GM23248 (cell line): Measurements from ENCODE around the gene INHBE. TPM values are rescaled to one million over a fixed set of nuclear protein-coding genes. Genes with fewer than 3 reads are reported as not detected.
"Not testable (repeated sequence)": the region's sequence is repeated elsewhere in the genome, so short reads cannot be mapped to it uniquely, and the experiment has no call there.

ENCODE experiments used
- DNase-seq: peaks from one replicate; pipeline ENCODE4 v3.0.0-alpha.2; 2015
- H2AFZ ChIP-seq: fragments of 200-600 bp; sonication (generic); 2 replicates; pipeline ENCODE4 v1.6.1; 2016; ENCODE audit warnings: antibody characterized with exemption
- H3F3A ChIP-seq: fragments of 200-600 bp; sonication (generic); 2 replicates; pipeline ENCODE4 v1.6.1; 2016; ENCODE audit warnings: mild to moderate bottlenecking, antibody characterized with exemption, mixed run types; ENCODE audit not compliant: insufficient read depth
- H3K27ac ChIP-seq: fragments of 200-600 bp; sonication (generic); 2 replicates; pipeline ENCODE4 v1.5.1; 2016; ENCODE audit warnings: mild to moderate bottlenecking
- H3K27me3 ChIP-seq: fragments of 200-600 bp; sonication (generic); replicated peaks from 2 replicates; pipeline ENCODE4 v1.6.1; 2016; ENCODE audit warnings: mild to moderate bottlenecking; ENCODE audit not compliant: insufficient read depth
- H3K36me3 ChIP-seq: fragments of 200-600 bp; sonication (generic); 2 replicates; pipeline ENCODE4 v1.6.1; 2016; ENCODE audit warnings: low read depth, mild to moderate bottlenecking
- H3K4me1 ChIP-seq: fragments of 200-600 bp; sonication (generic); 2 replicates; pipeline ENCODE4 v1.6.1; 2016; ENCODE audit warnings: mild to moderate bottlenecking; ENCODE audit not compliant: insufficient read depth
- H3K4me2 ChIP-seq: fragments of 200-600 bp; sonication (generic); one replicate; pipeline ENCODE4 v1.6.1; 2016; ENCODE audit warnings: mild to moderate bottlenecking; ENCODE audit not compliant: unreplicated experiment
- H3K4me3 ChIP-seq: fragments of 200-600 bp; sonication (generic); 2 replicates; pipeline ENCODE4 v1.5.1; 2016; ENCODE audit warnings: mild to moderate bottlenecking
- H3K79me2 ChIP-seq: fragments of 200-600 bp; sonication (generic); 2 replicates; pipeline ENCODE4 v1.6.1; 2016; ENCODE audit warnings: mild to moderate bottlenecking; ENCODE audit not compliant: insufficient read depth
- H3K9ac ChIP-seq: fragments of 200-600 bp; sonication (generic); 2 replicates; pipeline ENCODE4 v1.6.1; 2016; ENCODE audit warnings: mild to moderate bottlenecking
- H3K9me2 ChIP-seq: fragments of 200-600 bp; sonication (generic); 2 replicates; pipeline ENCODE4 v1.6.1; 2016; ENCODE audit warnings: mixed run types, mild to moderate bottlenecking, moderate library complexity; ENCODE audit not compliant: insufficient read depth
- H3K9me3 ChIP-seq: fragments of 200-600 bp; sonication (generic); one replicate; pipeline ENCODE4 v1.6.1; 2017; ENCODE audit warnings: low read depth
- H4K20me1 ChIP-seq: fragments of 200-600 bp; sonication (generic); 2 replicates; pipeline ENCODE4 v1.6.0; 2016; ENCODE audit not compliant: insufficient read depth
- EZH2 ChIP-seq: fragments of 200-600 bp; sonication (generic); IDR thresholded peaks from 2 replicates; pipeline ENCODE4 v1.6.1; 2018; ENCODE audit warnings: antibody characterized with exemption, mild to moderate bottlenecking; ENCODE audit not compliant: insufficient read depth, poor library complexity, severe bottlenecking
- EZH2phosphoT487 ChIP-seq: fragments of 200-600 bp; sonication (generic); IDR thresholded peaks from 2 replicates; pipeline ENCODE4 v1.6.1; 2018; ENCODE audit warnings: antibody characterized with exemption, moderate library complexity, mild to moderate bottlenecking, low read depth; ENCODE audit not compliant: insufficient read depth
- WGBS, 2 experiments: methylation state at CpG; one replicate each; pipeline ENCODE4 v1.1.6; 2015 to 2017; ENCODE audit warnings: low lambda C conversion rate in 2 of 2, low coverage in 1 of 2; ENCODE audit errors: missing lambda C conversion rate in 2 of 2; 5-methylcytosine and 5-hydroxymethylcytosine counted together
- in situ Hi-C: fragments of 300-500 bp; cut with MboI; formaldehyde crosslinking; loops from 2 replicates; pipeline ENCODE4 v1.15.0; 2020
- polyA plus RNA-seq: library from polyadenylated mRNA; unstranded; fragments of >200 nt; fragmentation: Nextera tagmentation; extraction: Ambion mirVana; gene quantifications from 2 replicates; pipeline ENCODE4 v1.2.1, GENCODE V29; 2016
- total RNA-seq: library from RNA; depleted of rRNA; stranded (reverse); fragments of >200 nt; shearing (Covaris generic); gene quantifications from 2 replicates; pipeline ENCODE4 v1.2.3, GENCODE V29; 2014

Gene INHBE
- total and polyA plus RNA-seq, 2 experiments from 2014 or later: 0.24 to 0.65 TPM

DNA sequence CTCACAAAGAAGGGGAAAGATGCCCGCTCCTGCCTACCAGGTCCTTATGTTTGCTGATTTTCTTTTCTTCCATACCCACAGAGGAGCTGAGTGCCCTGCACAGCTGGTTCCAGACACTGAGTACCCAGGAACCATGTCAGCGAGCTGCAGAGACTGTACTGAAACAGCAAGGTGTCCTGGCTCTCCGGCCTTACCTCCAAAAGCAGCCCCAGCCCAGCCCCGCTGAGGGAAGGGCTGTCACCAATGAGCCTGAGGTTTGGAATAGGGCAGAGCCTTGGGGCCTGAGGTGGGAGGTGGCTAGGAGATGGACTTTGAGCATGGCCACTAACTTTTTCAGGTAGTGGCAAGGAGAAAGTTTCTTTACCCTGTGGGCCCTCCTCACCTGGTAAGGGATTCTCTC lies 35.0 kb downstream of the INHBE start:
- H3K9ac ChIP-seq: no peak overlapping the region
- 96 to 97% methylated on average over 4 of the region's 4 CpGs for WGBS, 2 experiments
- TF ChIP-seq EZH2: no peak
- TF ChIP-seq EZH2phosphoT487: no peak
- H3F3A ChIP-seq: 0 out of 2 replicates have a peak, but pooled peaks cover 3% of the 10 kb centered on the region
- peaks cover 40% of the 10 kb centered on the region for H3K36me3 ChIP-seq
- H3K27me3 ChIP-seq: no peaks in the 10 kb centered on the region
- H4K20me1 ChIP-seq: no peaks in the 10 kb centered on the region
- peaks cover 4% of the 10 kb centered on the region for H3K4me1 ChIP-seq
- H2AFZ ChIP-seq: no peak overlapping the region
- no peak for DNase-seq
- H3K27ac ChIP-seq: no peak overlapping the region
- no peaks in the 10 kb centered on the region for H3K9me3 ChIP-seq
- H3K79me2 ChIP-seq: peaks cover 49% of the 10 kb centered on the region
- in situ Hi-C loops: no loop called here
- no peaks in the 10 kb centered on the region for H3K9me2 ChIP-seq
- no peak overlapping the region for H3K4me3 ChIP-seq
- H3K4me2 ChIP-seq: no peak overlapping the region

DNA sequence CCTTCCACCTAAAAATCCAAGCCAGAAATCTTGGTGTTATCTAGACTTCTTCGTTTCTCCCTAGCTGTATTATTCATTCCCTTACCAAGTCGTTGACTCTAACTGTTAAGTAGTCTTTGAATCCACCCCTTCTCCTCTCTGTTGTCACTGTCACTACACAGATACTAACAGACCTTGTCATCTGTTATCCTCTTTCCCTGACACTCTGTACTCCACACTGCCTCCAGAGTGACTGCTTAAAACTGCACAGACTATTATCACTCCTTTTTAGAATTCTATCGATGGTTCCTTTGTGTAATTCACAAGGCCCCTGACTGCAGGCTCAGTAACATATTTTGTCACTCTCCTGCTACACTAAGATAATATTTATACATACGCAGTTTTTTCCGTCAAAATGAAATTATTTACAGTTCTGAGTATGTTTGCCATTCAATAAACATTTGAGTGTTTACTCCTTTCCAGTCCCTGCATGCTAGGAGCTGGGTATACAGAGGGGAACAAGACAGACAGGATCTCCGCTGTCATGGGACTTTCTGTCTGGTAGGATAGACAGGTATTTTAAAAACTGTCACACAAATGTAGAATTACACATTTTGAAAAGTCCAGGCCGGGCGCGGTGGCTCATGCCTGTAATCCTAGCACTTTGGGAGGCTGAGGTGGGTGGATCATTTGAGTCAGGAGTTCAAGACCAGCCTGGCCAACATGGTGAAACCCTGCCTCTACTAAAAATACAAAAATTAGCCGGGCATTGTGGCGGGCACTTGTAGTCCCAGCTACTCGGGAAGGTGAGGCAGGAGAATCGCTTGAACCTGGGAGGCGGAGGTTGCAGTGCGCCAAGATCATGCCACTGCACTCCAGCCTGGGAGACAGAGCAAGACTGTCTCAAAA lies 36.5 kb downstream of the INHBE start:
- TF ChIP-seq EZH2: no peak
- no peak for TF ChIP-seq EZH2phosphoT487
- Histone ChIP-seq H2AFZ (no peak overlapping the region), H3K79me2 (peaks cover 59% of the 10 kb centered on the region), H3K4me3 (no peak overlapping the region), H3K36me3 (peaks cover 49% of the 10 kb centered on the region), H3K9me3 (no peaks in the 10 kb centered on the region), H3K4me2 (no peak overlapping the region), H3K9ac (no peak overlapping the region), H3K27ac (no peak overlapping the region), H3F3A (0 out of 2 replicates have a peak, but pooled peaks cover 3% of the 10 kb centered on the region), H3K4me1 (peaks cover 4% of the 10 kb centered on the region), H4K20me1 (no peaks in the 10 kb centered on the region), H3K9me2 (no peaks in the 10 kb centered on the region), H3K27me3 (no peaks in the 10 kb centered on the region)
- 86 to 89% methylated on average over 15 of the region's 15 CpGs for WGBS, 2 experiments
- DNase-seq: peak; percentile 26
- in situ Hi-C loops: no loop called here

DNA sequence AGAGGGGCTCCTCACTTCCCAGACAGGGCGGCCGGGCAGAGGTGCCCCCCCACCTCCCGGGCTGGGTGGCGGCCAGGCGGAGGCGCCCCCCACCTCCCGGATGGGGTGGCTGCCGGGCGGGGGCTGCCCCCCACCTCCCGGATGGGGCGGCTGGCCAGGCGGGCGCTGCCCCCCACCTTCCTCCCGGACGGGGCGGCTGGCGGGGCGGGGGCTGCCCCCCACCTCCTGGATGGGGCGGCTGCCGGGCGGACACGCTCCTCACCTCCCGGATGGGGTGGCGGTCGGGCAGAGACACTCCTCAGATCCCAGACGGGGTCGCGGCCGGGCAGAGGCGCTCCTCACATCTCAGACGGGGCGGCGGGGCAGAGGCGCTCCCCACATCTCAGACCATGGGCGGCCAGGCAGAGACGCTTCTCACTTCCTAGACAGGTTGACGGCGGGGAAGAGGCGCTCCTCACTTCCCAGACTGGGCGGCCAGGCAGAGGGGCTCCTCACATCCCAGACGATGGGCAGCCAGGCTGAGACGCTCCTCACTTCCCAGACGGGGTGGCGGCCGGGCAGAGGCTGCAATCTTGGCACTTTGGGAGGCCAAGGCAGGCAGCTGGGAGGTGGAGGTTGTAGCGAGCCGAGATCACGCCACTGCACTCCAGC lies 40.1 kb downstream of the INHBE start:
- H3K9me2 ChIP-seq, H3K9ac ChIP-seq, H3K27ac ChIP-seq, H3K4me2 ChIP-seq, H3K27me3 ChIP-seq, in situ Hi-C loops, H3K9me3 ChIP-seq, H3F3A ChIP-seq, H2AFZ ChIP-seq, H4K20me1 ChIP-seq, H3K4me3 ChIP-seq, H3K4me1 ChIP-seq, DNase-seq: not testable (repeated sequence)
- Histone ChIP-seq H3K36me3 (peaks cover 64% of the 10 kb centered on the region), H3K79me2 (peaks cover 68% of the 10 kb centered on the region)
- 93 to 98% methylated on average over 21 to 48 of the region's 48 CpGs for WGBS, 2 experiments

DNA sequence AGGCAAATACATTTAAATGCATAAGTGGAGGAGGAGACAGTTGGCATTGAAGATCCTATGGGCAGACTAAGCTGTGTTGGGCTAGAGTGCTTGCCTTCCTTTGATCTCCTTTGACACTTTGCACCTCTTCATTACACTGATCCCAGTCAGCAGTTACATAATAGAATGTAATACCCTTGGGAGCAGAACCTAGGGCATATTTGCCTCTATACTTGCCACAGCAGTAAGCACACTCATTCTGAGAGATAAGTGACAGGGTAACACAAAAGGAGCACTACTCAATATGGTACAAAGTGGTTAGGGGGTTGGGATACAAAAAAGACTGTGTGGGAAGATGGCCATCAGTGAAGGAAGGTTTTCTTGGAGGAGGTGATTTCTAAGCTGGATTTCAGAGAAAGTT lies 41.7 kb downstream of the INHBE start:
- Histone ChIP-seq H3K4me2 (no peak overlapping the region), H3F3A (peaks cover 12% of the 10 kb centered on the region; the same call in 1 of the 2 replicates), H3K79me2 (peaks cover 63% of the 10 kb centered on the region), H3K36me3 (peaks cover 64% of the 10 kb centered on the region), H3K4me1 (no peaks in the 10 kb centered on the region), H3K27ac (no peak overlapping the region), H3K9me3 (no peaks in the 10 kb centered on the region), H4K20me1 (no peaks in the 10 kb centered on the region), H3K4me3 (no peak overlapping the region), H3K27me3 (no peaks in the 10 kb centered on the region), H3K9ac (no peak overlapping the region), H3K9me2 (no peaks in the 10 kb centered on the region), H2AFZ (no peak overlapping the region)
- in situ Hi-C loops: no loop called here
- no peak for DNase-seq
- TF ChIP-seq EZH2: no peak
- no peak for TF ChIP-seq EZH2phosphoT487
